PC-3 (cell line): ENCODE results near the gene TMEM164.

Experiments used
- EZH2phosphoT487 ChIP-seq: fragments of 300-600 bp; sonication (generic); IDR thresholded peaks from 2 replicates; pipeline ENCODE4 v1.6.1; 2018; ENCODE audit warnings: mild to moderate bottlenecking, antibody characterized with exemption, low read length, borderline replicate concordance
- TF ChIP-seq, protein P1 (sequence below): fragments of 300-600 bp; sonication (generic); conservative IDR thresholded peaks from 2 replicates; pipeline ENCODE4 v1.5.1; 2017; ENCODE audit warnings: antibody characterized with exemption, low read depth, mild to moderate bottlenecking, low read length

DNA sequence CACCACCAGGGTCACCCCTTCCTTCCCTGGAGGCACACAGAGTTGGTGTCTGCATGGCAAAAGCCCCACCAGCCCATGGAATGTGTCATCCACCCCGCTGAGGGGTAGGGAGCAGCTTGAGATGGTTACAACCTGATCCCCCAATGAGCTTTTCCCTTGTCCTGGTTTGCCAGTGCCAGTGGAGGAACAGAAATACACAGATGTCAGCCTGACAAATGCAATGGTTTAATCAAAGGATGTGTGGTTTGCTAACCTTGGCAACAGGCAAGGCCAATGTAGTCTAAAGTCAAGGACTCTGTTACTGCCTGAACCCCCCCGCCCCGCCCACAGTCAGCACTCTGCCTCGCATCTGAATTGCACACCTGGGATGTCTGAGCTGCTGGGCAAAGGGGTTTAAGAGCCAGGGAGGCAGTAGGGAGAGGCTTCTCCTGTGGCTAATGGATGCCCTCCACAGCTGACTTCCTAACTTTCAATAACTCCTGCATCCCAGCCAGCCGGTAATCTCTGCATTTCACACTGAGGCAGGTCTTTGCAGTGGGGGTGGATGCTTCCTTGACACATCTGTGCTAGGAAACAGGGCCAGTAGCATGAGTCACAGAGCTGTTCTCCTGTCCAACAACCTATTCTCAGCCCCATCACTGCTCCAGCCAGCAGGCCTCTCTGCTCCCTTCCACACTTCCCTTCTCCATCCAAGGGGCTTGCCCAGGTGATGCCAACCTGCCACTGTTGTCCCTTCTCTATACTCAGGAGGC is 177.4 kb downstream of the TMEM164 start:
- TF ChIP-seq EZH2phosphoT487: no peak
- TF ChIP-seq, protein P1, sequence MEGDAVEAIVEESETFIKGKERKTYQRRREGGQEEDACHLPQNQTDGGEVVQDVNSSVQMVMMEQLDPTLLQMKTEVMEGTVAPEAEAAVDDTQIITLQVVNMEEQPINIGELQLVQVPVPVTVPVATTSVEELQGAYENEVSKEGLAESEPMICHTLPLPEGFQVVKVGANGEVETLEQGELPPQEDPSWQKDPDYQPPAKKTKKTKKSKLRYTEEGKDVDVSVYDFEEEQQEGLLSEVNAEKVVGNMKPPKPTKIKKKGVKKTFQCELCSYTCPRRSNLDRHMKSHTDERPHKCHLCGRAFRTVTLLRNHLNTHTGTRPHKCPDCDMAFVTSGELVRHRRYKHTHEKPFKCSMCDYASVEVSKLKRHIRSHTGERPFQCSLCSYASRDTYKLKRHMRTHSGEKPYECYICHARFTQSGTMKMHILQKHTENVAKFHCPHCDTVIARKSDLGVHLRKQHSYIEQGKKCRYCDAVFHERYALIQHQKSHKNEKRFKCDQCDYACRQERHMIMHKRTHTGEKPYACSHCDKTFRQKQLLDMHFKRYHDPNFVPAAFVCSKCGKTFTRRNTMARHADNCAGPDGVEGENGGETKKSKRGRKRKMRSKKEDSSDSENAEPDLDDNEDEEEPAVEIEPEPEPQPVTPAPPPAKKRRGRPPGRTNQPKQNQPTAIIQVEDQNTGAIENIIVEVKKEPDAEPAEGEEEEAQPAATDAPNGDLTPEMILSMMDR: no peak
